ENCODE results near the gene DDX56. TPM values are rescaled to one million over a fixed set of nuclear protein-coding genes. Genes with fewer than 3 reads are reported as not detected.

Gene DDX56
- polyA plus RNA-seq, 1 donor: 97.1 TPM

- DNase-seq: no peak
- peak overlapping the region; percentile 51 for H3K27ac ChIP-seq (ENCODE audit: low read length)
- no peaks in the 10 kb centered on the region for H3K9me3 ChIP-seq (ENCODE audit: control insufficient read depth, low read depth, low read length)
- peaks cover 57% of the 10 kb centered on the region for H3K36me3 ChIP-seq (ENCODE audit: control insufficient read depth, insufficient read depth, low read length)
- peak overlapping the region; percentile 98 for H3K4me3 ChIP-seq (ENCODE audit: low read length)
- H3K27me3 ChIP-seq (ENCODE audit: control insufficient read depth, insufficient read depth, low read length): no peaks in the 10 kb centered on the region
- 8% methylated on average over 2 of the region's 18 CpGs for WGBS (ENCODE audit: insufficient coverage, low lambda C conversion rate)
- H3K4me1 ChIP-seq (ENCODE audit: control insufficient read depth, insufficient read depth, low read length): peaks cover 16% of the 10 kb centered on the region
Measured at GRCh38 chr7:44574287-44574872, 672 bp upstream of the DDX56 start.

- Histone ChIP-seq H3K27me3 (ENCODE audit: control insufficient read depth, insufficient read depth, low read length) (no peaks in the 10 kb centered on the region), H3K4me3 (ENCODE audit: low read length) (peak overlapping the region; percentile 98), H3K9me3 (ENCODE audit: control insufficient read depth, low read depth, low read length) (no peaks in the 10 kb centered on the region), H3K27ac (ENCODE audit: low read length) (no peak overlapping the region), H3K36me3 (ENCODE audit: control insufficient read depth, insufficient read depth, low read length) (peaks cover 59% of the 10 kb centered on the region), H3K4me1 (ENCODE audit: control insufficient read depth, insufficient read depth, low read length) (peaks cover 14% of the 10 kb centered on the region)
- WGBS (ENCODE audit: insufficient coverage, low lambda C conversion rate): no CpG with 5 or more reads among the region's 5 CpGs
- no peak for DNase-seq
Measured at GRCh38 chr7:44572771-44573170, 937 bp downstream of the DDX56 start.

DNA sequence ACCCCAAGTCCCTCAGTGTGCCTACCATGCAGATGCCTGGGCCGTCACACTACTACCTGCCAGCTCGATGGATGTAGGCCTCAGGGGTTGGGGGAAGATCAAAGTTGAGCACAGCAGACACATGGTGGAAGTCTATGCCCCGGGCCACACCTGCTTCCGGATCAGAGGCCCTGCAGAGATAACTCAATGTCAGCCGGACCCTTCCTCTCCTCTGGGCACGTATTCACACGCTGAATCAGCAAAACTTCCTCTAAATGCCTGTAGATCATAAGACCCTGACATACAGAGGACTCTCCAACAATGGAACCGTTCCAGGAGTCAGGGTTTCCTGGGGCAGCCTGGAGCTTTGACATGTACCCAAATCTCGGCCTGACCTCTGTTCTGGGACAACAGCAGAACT lies 3.7 kb downstream of the DDX56 start:
- no peaks in the 10 kb centered on the region for H3K27me3 ChIP-seq (ENCODE audit: control insufficient read depth, insufficient read depth, low read length)
- peaks cover 14% of the 10 kb centered on the region for H3K4me1 ChIP-seq (ENCODE audit: control insufficient read depth, insufficient read depth, low read length)
- H3K36me3 ChIP-seq (ENCODE audit: control insufficient read depth, insufficient read depth, low read length): peaks cover 76% of the 10 kb centered on the region
- no peak for DNase-seq
- no peak overlapping the region for H3K27ac ChIP-seq (ENCODE audit: low read length)
- WGBS (ENCODE audit: insufficient coverage, low lambda C conversion rate): 100% methylated on average over 1 of the region's 9 CpGs
- no peaks in the 10 kb centered on the region for H3K9me3 ChIP-seq (ENCODE audit: control insufficient read depth, low read depth, low read length)
- no peak overlapping the region for H3K4me3 ChIP-seq (ENCODE audit: low read length)

GRCh38 chr7:44568771-44569560 lies 4.7 kb downstream of the DDX56 start:
- Histone ChIP-seq H3K27me3 (ENCODE audit: control insufficient read depth, insufficient read depth, low read length) (no peaks in the 10 kb centered on the region), H3K4me1 (ENCODE audit: control insufficient read depth, insufficient read depth, low read length) (peaks cover 10% of the 10 kb centered on the region), H3K36me3 (ENCODE audit: control insufficient read depth, insufficient read depth, low read length) (peaks cover 85% of the 10 kb centered on the region), H3K27ac (ENCODE audit: low read length) (no peak overlapping the region), H3K4me3 (ENCODE audit: low read length) (no peak overlapping the region), H3K9me3 (ENCODE audit: control insufficient read depth, low read depth, low read length) (no peaks in the 10 kb centered on the region)
- no CpG with 5 or more reads among the region's 17 CpGs for WGBS (ENCODE audit: insufficient coverage, low lambda C conversion rate)
- no peak for DNase-seq

DNA sequence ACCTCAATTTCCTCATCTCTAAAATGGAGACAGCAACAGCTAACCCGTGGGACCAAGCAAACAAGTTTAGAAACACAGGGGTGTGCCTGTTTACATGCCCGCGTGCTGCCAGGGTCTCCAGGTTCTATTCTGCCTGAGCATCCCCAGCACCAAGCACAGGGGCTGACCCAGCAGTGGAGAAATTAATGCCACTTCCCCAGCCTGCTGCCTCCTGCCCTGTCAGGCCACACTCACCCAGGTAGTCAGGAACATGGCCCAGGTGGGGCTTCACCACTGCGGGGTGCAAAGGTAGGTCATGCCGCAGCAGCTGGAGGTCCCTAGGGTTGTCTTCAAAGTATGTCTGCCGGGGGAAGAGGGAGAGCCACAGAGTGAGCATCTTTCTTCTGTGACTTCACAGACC lies 5.8 kb downstream of the DDX56 start:
- Histone ChIP-seq H3K4me1 (ENCODE audit: control insufficient read depth, insufficient read depth, low read length) (peaks cover 8% of the 10 kb centered on the region), H3K36me3 (ENCODE audit: control insufficient read depth, insufficient read depth, low read length) (peaks cover 86% of the 10 kb centered on the region), H3K27ac (ENCODE audit: low read length) (no peak overlapping the region), H3K4me3 (ENCODE audit: low read length) (no peak overlapping the region), H3K9me3 (ENCODE audit: control insufficient read depth, low read depth, low read length) (no peaks in the 10 kb centered on the region), H3K27me3 (ENCODE audit: control insufficient read depth, insufficient read depth, low read length) (no peaks in the 10 kb centered on the region)
- WGBS (ENCODE audit: insufficient coverage, low lambda C conversion rate): no CpG with 5 or more reads among the region's 6 CpGs
- DNase-seq: no peak

DNA sequence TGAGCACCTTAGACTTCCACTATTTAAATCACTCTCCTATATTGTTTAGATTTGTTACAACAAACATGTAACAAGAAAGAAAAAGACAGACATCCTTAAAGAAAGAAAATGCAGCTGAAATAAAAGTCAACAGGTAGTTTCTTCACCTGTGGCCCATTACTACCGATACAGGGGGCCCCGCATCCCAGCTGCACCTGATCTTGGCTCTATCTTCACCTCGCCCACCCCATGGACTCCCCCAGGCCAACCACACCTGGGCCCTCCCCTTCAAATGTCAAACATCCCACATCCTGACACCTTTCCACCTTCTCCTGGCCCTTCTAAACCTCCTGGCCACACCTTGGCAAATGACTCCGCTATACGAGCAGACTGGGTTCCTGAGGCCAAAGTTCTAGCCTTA lies 7.0 kb downstream of the DDX56 start:
- peaks cover 8% of the 10 kb centered on the region for H3K4me1 ChIP-seq (ENCODE audit: control insufficient read depth, insufficient read depth, low read length)
- no peaks in the 10 kb centered on the region for H3K9me3 ChIP-seq (ENCODE audit: control insufficient read depth, low read depth, low read length)
- peaks cover 74% of the 10 kb centered on the region for H3K36me3 ChIP-seq (ENCODE audit: control insufficient read depth, insufficient read depth, low read length)
- no peak overlapping the region for H3K27ac ChIP-seq (ENCODE audit: low read length)
- H3K4me3 ChIP-seq (ENCODE audit: low read length): no peak overlapping the region
- H3K27me3 ChIP-seq (ENCODE audit: control insufficient read depth, insufficient read depth, low read length): no peaks in the 10 kb centered on the region
- WGBS (ENCODE audit: insufficient coverage, low lambda C conversion rate): no CpG with 5 or more reads among the region's 5 CpGs
- DNase-seq: no peak

DNA sequence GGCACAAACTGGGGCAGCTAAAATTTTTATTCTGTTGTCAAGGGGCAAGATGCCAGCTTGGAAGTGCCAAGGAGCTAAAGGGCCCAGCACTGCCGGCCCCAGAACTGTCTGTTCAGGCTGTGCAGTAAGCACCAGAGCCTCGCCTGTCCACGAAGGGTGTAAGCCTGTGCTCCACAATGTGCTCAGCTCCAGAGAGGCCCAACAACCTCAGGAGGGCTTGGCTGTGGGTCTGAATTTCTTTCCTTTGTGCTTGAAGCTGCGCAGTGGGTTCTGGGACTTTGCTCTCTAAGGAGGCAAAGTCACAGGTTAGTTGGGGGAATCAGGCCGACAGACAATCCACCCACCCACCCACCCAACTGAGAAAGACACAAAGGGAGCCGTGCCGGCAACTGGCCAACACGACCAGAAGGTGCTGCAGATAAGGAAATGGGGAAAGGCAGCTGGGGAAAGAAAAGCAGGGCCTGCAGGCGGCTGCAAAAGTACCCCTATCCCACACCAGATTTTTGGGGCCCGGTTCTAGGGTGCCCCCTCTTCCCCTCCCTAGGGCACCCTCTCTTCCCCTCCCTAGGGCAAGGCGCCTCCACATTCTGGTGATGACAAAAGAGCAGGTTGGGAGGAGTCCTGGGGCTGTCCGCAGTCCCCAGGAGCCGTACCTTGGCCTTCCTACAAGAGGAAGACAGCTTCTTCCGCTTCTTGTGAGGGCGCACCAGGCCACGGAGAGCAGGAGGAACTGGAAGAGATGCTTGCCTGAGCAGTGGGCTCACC lies 7.7 kb downstream of the DDX56 start:
- Histone ChIP-seq H3K27ac (ENCODE audit: low read length) (no peak overlapping the region), H3K36me3 (ENCODE audit: control insufficient read depth, insufficient read depth, low read length) (peaks cover 67% of the 10 kb centered on the region)

DNA sequence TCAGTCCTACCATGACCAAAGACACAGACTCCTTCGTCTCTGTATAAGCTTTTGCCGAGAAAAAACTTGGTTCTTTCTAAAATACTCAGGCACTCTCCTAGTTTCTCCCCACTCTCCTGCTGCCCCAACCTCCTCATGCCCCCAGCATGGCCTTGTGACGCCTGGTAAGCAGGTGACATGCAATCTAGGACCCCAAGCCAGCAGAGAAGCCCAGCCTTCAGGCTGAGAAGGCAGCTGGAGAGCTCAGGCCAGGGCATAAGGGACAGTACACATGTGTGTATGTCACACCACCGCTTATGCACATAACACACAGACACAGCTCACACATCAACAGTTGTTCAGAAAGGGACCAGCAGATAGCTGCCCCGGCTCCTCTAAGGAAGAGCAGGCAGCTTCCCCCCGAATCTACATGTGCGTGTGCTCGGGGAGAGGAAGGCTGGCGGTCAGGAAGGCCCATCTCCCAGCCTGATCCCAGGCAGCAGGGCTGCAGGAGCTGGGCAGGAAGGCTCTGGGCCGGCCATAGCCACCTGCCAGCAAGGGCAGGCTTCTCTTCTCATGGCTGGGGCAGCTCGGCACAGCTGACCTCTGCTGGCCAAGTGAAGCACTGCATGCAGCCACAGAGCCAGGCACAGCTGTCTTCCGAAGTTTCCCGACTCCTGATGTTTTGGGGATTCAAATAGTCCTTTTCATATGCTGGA lies 8.5 kb downstream of the DDX56 start:
- H3K4me3 ChIP-seq (ENCODE audit: low read length): no peak overlapping the region
- peaks cover 60% of the 10 kb centered on the region for H3K36me3 ChIP-seq (ENCODE audit: control insufficient read depth, insufficient read depth, low read length)
- peaks cover 14% of the 10 kb centered on the region for H3K4me1 ChIP-seq (ENCODE audit: control insufficient read depth, insufficient read depth, low read length)
- DNase-seq: peak; percentile 62 to 68
- no peaks in the 10 kb centered on the region for H3K9me3 ChIP-seq (ENCODE audit: control insufficient read depth, low read depth, low read length)
- no CpG with 5 or more reads among the region's 13 CpGs for WGBS (ENCODE audit: insufficient coverage, low lambda C conversion rate)
- H3K27ac ChIP-seq (ENCODE audit: low read length): no peak overlapping the region
- no peaks in the 10 kb centered on the region for H3K27me3 ChIP-seq (ENCODE audit: control insufficient read depth, insufficient read depth, low read length)

More for the DNA sequence above, 7.7 kb downstream of the DDX56 start:
- H3K4me3 ChIP-seq (ENCODE audit: low read length): no peak overlapping the region
- H3K4me1 ChIP-seq (ENCODE audit: control insufficient read depth, insufficient read depth, low read length): peaks cover 14% of the 10 kb centered on the region
- no peaks in the 10 kb centered on the region for H3K27me3 ChIP-seq (ENCODE audit: control insufficient read depth, insufficient read depth, low read length)
- H3K9me3 ChIP-seq (ENCODE audit: control insufficient read depth, low read depth, low read length): no peaks in the 10 kb centered on the region
- no peak for DNase-seq
- WGBS (ENCODE audit: insufficient coverage, low lambda C conversion rate): no CpG with 5 or more reads among the region's 16 CpGs

DNA sequence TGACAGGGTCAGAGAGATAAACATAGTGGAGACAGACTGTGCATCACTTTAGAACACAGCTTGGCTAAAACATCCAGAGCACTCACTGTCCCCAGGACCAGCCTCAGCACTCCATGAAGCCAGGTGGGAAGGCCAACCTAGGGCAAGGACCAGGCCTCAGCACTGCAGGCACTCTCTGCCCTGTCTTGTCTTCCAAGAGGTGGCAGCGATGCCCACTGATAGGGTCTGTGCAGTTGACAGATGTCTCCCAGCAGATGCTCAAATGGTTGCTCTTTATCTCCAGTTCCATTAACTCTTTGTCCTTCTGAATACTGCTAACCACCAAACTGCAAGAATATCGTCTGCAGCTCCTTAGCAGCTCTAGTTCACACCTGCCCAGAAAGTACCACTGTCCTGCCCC lies 9.1 kb downstream of the DDX56 start:
- Histone ChIP-seq H3K27me3 (ENCODE audit: control insufficient read depth, insufficient read depth, low read length) (no peaks in the 10 kb centered on the region), H3K4me1 (ENCODE audit: control insufficient read depth, insufficient read depth, low read length) (peaks cover 14% of the 10 kb centered on the region), H3K36me3 (ENCODE audit: control insufficient read depth, insufficient read depth, low read length) (peaks cover 54% of the 10 kb centered on the region)

DNA sequence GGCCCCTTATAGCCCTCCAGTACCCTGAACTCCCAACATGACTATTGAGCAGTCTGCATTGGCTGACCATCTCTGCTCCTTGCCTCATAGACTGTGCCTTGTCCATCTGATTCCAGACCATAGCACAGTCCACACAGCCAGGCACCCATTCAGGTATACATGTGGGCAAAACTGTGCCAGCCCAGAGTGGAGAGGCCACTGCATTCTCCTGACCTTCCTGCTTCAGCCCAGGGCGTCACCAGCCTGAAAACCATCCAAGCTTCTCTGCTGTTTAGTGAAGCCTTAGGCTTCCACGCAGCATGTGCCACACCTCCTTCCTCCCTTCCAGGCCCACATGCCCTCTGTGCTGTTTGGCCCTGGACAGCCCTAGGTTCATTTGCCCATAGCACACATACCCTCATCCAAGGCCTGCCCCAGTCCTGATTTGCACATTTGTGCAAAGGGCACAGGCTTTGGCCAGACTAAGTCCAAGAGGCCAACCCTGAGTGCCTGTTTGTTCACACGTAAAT lies 10.5 kb downstream of the DDX56 start:
- H3K27me3 ChIP-seq (ENCODE audit: control insufficient read depth, insufficient read depth, low read length): no peaks in the 10 kb centered on the region
- no peak overlapping the region for H3K27ac ChIP-seq (ENCODE audit: low read length)
- H3K4me3 ChIP-seq (ENCODE audit: low read length): no peak overlapping the region
- no CpG with 5 or more reads among the region's 3 CpGs for whole genome bisulfite sequencing (ENCODE audit: insufficient coverage, low lambda C conversion rate)
- DNase-seq: no peak
- peaks cover 14% of the 10 kb centered on the region for H3K4me1 ChIP-seq (ENCODE audit: control insufficient read depth, insufficient read depth, low read length)
- peaks cover 40% of the 10 kb centered on the region for H3K36me3 ChIP-seq (ENCODE audit: control insufficient read depth, insufficient read depth, low read length)
- no peaks in the 10 kb centered on the region for H3K9me3 ChIP-seq (ENCODE audit: control insufficient read depth, low read depth, low read length)

More for the DNA sequence above, 9.1 kb downstream of the DDX56 start:
- Histone ChIP-seq H3K9me3 (ENCODE audit: control insufficient read depth, low read depth, low read length) (no peaks in the 10 kb centered on the region), H3K4me3 (ENCODE audit: low read length) (no peak overlapping the region), H3K27ac (ENCODE audit: low read length) (no peak overlapping the region)
- WGBS (ENCODE audit: insufficient coverage, low lambda C conversion rate): no CpG with 5 or more reads among the region's 2 CpGs
- no peak for DNase-seq
